Brain pericyte (primary cell): ENCODE measurements around the gene G6PC3.

Experiments
- DNase-seq: peaks from one replicate; pipeline ENCODE4 v3.0.0-alpha.2; 2012; ENCODE audit warnings: low read depth, low spot score

The G6PC3 gene

GRCh38 chr17:44121997-44122815 is 51.7 kb downstream of the G6PC3 start:
- DNase-seq, result no peak

GRCh38 chr17:44122816-44123355 is 52.4 kb downstream of the G6PC3 start:
- no peak for DNase-seq

- peak; percentile 77 for DNase-seq
Measured at GRCh38 chr17:44123356-44124117, 53.0 kb downstream of the G6PC3 start, which contains the start of gene HDAC5. HDAC5 (minus strand) TSS chr17:44123641; CDS start chr17:44117515, 6,126 bp downstream.

- no peak for DNase-seq
Measured at GRCh38 chr17:44124118-44124438, 53.5 kb downstream of the G6PC3 start.
